Midbrain (tissue), 1 donor: Measurements from ENCODE around the gene CDH22.

ENCODE experiments used
- DNase-seq: peaks from one replicate; lab custom pipeline; 2025; lab: John Stamatoyannopoulos, UW

Gene CDH22

DNA sequence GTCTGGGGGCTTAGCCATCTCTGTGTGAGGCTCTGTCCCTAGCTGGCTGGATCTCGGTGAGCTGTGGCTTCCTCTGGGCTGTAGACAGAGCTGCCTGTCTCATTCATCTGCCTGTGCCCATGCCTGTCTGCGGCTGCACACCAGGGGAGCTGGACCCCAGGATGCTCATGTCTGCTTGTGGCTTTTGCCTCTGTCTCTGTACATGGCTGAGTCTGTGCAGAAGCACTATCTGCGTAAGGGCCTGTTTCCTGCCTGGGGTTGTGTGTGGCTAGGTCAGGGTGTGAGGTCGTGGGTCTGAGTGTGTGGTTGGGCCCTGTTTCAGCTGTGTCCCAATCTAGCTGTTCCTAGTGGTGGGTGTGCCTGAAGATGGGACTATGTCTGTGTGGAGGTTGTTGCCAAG is 68.2 kb downstream of the CDH22 start:
- no peak for DNase-seq

DNA sequence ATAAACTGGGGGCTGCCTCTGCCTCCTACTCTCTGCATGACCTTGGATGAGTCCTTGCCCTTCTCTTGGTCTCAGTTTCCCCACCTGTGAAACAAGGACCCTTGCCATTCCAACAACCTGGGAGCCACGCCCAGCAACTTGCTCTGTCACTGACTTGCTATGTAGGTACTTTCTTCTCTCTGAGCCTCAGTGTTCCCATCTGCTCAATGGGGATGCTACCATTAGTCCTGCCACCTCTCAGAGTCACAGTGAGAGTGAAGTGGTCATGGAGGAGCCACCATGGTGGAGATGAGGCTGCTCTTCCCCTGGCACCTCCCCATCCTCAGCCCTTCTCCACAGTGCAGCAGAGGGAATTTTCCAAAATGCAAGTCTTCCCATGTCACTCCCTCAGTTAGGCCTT is 70.6 kb downstream of the CDH22 start:
- no peak for DNase-seq

DNA sequence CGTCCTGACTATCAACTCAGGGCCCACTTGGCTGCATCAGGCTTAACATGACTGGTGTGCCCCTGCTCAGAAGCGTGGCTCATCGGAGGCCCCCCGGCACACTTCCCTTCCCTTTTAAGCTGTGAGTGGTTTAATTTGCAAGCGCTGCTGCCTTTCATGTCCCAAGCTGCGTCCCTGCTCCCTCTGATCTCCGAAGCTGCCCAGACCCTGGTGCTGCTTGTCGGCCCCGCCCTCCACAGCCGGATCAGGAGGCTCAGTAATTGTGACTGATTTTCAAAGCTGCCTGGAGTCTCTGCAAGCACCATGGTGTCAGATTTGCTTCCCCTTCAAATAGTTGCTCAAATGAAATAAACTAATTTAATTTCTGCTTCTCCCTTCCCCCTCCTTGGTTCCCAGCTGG is 71.1 kb downstream of the CDH22 start:
- DNase-seq: no peak

DNA sequence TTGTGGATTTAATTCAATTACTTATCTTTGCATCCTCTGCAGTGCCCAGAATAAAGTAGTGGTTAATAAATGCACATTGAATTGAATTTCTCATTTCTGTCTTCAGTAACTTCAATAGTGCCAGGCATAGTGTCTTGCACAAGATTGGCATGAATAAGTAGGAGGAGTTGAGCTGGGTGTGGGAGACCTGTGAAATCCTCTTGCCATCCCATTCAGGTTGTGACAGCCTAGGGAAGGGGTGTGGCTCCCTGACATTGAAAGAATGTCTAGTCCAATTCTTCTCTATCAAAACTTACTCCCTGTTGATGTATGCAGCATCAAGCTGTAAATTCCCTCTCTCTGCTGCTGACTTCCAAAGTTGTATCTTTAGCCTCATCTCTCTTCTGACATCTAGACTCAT is 73.2 kb downstream of the CDH22 start:
- DNase-seq: no peak

DNA sequence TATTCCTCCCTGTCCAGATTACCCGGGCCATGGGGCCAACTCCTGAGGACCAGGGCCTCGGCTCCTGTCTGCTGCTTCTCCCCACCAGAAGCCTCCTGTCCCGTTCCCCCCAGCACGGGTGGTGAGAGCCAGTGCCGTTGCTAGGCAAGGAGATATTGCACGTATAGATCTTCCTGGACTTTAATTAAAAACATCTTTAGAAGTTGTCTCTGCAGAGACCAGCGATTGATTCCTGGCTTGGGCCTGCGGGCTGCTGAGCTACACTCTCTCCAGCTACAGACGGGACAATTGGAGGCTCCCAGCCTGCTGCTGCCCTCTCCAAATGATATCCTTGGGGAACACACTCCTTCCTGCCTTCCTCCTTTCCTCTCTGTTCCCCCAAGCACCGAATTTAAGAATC is 74.6 kb downstream of the CDH22 start:
- no peak for DNase-seq

DNA sequence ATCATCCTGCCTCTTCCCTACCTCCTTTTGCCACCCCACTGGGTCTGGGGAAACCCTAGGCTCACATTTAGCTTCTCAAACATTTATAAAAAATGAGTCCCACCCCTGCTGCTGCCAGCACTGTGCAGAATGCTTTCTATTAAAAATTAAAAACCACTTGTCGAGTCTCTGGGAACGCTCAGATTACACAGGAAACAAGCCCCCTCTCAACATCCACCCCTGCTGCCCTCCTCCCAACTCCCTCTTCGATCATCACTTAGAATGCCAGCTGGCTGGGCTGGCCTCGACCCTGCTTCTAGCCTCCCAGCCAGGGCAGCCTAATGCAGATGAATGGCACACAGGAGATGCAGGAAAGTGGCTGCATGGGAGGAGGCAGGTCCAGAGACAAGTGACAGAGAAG is 75.8 kb downstream of the CDH22 start:
- no peak for DNase-seq

DNA sequence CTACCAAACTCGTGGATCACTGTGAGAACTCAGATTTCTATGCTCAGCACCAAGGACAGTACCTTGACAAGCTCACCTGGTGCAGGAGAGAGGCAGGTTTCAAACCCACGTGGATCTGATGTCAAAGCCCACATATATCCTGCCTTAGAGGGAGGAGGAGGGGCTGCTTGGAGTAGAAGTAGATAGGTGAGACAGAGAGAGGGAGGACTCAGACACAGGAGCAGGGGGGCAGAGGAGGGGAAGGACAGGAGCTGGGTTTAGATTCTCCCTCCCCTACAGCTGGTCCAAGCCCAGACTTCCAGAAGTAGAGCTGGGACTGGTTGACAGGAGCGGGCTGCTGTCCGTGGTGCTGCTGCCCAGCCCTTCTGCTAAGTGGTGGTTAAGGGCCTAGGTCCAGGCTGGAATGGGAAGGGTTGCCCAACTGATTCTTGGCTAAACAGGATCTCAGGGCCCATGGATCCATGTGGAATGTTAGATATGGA is 77.5 kb downstream of the CDH22 start:
- no peak for DNase-seq

DNA sequence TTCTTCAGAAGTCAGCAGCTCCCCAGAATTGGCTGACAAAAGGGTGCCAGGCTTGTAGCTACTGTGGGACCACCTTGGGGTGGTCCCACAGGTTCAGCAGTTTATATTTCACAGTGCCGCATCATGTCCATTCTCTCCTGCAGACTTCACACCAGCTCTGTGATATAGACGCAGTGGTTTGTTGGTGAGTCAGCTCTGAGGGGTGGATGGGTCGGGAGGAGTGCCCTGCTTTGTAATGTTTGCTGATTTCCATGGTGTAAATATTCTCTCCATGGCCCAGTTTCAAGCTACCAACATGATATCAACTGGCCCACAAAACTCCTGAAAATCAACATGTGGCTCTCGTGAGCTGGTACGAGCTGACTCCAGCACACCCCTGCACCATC is 78.2 kb downstream of the CDH22 start:
- DNase-seq: no peak

DNA sequence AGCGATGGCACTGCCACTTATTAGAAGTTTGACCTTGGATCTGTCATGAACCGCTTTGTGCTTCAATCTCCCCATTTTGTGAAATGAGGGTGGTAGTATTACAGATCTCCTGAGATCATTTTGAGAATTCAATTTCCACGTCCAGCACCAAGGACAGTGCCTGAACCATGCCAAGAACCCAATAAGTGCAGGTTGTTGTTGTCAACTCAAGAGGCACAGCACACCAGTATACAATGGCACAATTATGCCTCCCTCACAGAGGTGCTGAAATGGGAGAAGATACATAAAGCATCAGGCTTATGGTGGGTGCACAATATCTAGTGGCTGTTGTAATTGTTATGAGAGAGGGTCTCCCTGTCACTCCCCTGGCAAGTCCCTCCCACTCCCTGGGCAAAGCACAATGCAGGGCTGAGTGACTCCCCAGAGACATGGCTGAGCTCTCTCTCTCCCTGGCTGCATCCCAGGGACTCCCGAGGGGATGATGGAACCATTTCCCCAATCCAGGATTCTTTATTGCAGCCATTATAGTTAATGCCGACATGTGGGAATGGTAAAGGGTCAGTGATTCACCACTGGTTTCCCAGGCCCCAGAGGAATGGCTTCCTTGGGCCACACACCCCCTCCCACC is 78.7 kb downstream of the CDH22 start:
- no peak for DNase-seq

DNA sequence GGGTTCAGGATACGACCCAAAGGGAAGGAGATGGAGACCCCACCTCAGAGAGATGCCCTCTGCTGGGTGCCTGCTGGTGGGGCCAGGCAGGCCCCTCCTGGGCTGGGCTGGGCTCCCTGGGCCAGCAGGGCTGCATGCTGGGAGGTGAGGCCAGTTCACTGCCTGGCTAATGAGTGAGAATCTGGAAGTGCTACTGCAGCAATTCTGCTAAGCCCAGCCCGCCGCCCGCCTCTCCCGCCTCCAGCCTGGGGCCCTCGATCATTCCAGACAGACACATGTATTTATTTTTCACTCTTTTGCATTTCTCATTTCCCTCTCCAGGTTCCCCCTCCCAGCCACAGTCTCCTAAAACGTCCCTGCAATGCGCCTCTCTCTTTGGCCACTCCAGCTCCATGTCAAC is 79.6 kb downstream of the CDH22 start:
- no peak for DNase-seq

DNA sequence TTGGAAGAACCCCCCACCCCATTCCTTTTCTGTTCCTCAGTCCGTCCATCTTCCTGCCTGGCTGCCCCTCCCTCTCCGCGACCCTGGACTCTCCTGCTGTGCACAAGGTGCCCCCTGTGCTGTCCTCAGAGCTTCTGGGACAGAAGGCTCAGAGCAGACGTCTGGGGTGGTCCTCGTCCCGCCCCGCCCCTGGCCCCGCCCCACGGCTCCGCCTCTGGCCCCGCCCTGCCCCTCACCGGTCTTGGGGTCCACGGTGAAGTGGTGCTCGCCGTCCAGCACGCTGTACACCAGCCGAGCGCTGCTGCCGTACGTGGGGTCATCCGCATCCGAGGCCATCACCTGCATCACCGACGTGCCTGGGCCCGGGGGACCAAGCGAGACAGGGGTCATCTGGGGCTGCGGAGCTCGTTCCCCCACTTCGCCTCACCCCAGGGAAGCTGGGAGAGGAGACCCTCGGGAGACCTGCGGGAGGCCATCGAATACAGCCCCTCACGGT is 81.0 kb downstream of the CDH22 start:
- DNase-seq: no peak

DNA sequence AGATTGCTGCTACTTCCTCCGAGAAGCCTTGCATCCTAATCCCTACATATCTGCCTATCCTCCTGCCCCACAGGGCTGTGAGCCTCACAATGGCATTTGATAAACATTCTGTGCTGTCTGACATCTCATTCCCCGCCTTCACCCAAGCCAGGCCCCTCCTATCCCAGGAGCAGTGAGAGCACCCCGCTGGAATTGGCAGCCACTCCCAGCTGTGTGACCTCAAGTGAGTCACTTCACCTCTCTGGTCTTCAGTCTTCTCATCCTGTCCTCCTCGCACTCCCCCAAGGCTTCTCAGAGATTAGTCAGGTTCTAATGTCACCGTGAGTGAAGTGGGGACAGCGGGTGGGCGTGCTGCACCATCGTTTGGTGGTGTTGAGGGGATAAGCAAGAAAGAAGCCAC is 81.7 kb downstream of the CDH22 start:
- DNase-seq: no peak

DNA sequence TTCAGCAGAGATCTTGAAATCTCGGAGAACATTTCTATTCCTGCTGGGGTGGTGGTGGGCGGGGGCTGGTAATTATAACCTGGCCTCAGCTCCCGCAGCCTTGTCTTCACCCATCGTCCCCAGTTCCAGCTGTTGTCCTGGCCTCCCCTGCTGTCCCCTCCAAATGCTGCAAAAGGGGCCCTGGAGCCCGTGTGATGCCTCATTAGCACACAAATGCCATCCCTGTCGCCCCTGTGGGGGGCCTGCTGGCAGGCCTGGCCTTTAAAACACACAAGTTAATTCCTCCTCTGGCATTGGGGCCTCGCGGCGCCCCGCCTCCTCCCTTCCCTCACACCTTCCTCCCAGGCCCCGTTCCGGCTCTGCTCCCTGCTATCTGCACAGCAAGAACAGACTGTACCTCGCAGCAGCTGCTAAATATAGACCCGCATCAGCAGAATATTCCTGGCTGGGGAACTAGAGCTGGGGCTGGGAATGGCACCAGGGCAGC is 85.7 kb downstream of the CDH22 start:
- no peak for DNase-seq

DNA sequence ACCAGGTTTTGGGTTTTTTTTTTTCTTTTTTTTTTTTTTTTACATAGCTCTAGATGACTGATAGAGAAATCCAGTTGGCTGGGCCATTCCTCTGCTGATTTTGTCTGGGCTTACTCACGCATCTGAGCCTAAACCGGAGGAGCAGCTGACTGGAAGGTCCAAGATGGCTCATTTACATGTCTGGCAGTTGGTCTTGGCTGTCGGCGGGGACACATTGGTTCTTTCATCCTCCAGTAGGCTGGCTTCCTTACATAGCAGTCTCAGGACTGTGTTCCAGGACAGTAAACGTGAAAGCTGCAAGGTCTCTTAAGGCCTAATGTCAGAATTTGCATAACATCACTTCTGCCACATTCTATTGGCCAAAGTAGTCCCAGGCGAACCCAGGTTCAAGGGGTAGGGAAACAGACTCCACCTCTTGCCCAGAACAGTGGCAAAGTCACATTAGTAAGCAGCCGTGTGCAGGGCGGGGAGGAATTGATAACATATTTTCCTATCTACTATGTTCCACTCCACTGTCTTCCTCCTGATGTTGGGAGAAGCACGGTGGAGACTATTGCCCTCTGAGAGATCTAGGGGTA is 87.0 kb downstream of the CDH22 start:
- DNase-seq: no peak

DNA sequence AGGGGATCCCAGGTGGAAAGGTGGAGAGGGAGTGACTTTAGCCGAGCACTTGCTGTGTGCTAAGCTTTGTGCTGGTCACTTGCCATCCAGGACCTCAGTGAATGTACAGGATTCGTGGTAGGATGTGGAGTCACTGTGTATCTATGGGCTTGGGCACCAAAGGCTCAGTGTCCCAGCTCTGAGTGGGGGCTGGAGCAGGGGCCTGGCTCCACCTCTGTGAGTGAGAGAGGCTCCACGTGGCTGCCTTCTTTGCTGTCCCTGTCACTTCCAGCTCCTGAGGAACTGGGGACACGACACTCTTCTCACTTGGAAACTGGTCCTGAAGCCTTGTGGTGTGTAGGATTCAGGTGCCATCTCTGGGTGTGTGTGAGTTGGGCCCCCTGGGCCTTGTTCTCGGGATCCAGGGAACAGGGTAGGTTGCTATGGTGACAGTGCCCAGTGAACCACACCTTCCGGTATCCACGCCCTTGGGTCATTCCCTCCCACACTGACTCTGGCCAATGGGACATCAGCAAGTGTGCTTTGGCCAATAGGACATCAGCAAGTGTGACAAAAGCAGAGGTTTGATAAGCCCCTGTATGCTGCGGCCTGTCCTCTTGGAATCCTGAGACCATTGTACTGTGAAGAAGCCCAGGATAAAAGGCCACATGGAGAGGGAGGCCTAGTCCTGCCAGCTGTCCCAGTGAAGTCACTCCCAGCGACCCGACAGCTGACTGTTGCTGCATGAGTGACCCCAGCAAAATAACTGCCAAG is 87.7 kb downstream of the CDH22 start:
- DNase-seq: no peak

DNA sequence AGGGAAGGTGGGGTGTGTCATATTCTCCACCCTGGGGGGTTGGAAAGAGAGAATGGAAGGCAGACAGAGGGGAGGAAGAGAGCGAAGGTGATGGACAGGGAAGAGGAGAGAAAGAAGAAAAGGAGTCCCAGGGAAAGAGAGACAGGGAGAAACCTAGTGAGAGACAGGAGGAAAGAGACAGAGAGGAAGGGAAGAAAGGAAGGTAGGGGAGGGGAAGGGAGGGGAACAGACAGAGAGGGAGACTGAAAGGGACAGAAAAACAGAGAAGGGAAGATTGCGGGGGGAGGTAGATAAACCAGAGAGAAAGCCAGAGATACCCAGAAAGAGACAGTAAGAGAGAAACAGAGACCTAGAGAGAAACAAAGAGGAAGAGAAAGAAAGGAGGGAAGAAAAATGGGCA is 88.4 kb downstream of the CDH22 start:
- DNase-seq: no peak

DNA sequence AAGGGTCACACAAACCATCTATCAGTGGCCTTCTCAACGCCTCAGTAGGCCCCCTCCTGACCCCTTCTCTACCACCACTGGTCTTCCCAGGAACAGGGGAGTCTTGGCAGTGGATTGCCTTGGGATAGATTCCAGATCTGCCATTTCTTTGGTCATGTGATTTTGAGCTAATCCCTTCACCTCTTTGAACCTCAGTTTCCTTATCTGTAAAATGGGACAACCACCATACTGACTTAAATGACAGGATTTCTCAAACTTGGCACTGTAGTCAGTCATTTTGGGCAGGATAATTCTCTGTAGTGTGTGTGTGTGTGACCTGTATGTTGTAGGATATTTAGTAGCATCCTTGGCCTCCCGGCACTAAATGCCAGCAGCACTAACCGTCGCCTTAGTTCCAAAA is 89.1 kb downstream of the CDH22 start:
- DNase-seq: no peak

DNA sequence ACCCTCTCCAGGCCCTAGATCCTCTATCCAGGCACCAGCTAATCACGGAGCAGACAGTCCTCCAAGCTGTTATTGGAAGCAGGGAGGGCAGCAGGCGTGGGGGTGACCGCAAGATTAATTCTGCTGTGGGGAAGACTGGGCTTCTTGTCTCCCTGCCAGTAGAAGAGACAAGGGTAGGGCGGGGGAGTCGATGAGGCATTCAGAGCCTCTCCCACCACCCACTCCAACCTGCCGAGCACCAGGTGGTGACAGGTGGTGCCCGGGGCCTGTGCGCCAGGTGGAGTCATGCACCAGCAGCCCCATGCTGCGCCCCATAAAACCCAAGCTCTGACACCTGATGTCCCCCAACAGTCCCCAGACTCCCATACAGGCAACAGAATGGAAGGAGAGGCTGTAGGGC is 89.6 kb downstream of the CDH22 start:
- no peak for DNase-seq

DNA sequence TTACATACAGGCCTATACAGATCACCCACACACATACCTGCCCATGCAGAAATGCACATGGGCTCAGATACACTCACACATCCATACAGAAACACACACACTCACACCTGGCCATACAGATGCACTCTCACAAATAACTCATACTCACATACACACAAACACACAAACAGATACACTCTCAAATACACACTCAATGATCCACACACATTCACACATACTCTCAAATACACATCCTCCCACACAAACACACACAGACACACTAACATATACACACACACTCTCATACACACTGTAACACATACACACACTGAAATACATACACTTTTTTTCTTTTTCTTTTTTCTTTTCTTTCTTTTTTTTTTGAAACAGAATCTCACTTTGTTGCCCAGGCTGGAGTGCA is 90.7 kb downstream of the CDH22 start:
- DNase-seq: no peak

DNA sequence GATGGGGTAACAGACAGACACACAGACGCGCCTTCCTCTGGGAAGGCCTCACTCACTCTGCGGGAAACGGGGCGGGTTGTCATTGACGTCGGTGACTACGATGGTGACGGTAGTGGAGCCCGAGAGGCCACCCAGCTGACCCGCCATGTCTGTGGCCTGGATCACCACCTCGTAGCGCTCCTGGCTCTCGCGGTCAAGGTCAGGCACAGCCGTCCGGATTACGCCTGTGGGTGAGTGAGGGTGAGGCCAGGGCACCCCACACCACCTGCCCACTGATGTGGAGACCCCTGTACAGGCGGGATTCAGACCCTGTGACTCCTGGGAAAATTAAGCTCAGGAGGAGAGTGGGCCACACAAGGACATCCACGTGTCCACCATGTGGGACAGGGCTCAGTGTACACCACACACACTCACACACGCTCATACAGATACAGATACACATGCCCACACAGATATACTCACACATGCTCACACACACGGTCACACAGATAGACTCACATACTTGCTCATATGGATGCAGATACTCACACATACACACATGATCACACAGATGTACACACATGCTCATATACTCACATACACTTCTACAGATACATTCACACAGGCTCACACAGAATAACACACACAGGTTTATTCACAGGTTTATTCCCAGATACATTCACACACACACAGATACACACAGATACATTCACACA is 91.4 kb downstream of the CDH22 start:
- no peak for DNase-seq

DNA sequence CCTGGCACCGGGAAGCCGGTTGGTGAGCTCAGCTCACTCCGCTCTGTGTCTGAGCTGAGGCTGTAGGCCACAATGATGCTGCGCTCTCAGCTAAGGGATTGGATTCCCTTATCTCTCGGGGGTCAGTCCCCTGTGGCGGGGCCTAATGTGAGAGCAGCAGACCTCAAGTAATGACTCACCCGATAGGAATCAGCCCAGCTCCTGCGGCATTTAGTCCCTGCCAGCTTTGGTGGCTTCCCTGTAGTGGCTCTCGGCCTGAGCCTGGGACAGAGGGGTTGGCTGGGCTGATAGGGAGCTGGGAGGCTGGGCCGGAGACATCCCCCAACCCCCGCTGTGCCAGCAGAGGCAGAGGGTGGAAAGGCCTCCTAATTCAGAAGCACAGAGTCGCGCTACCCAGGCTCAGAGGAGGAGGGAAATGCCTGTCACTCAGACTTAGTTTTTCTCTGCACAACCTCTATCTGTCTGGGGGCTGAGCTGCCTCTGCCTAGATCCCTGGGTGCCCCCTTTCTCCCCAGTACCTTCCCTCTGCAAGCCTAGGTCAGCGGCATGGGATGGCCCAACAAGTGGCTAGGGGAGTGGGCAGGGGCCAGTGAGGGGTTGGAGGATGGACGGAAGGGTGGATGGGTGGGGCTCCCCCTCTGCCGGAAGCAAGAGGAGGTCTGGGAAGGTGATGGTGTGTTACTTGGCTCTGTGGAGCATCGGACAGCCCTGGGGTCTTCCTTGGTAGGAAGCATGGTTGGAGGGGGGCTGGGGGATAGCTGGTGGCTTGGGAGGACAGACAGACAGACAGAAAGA is 92.2 kb downstream of the CDH22 start:
- no peak for DNase-seq
